ENCODE results near the gene COBLL1. TPM values are rescaled to one million over a fixed set of nuclear protein-coding genes. Genes with fewer than 3 reads are reported as not detected.

The COBLL1 gene
- total RNA-seq, 1 donor from 2014 or later: 10.5 TPM

GRCh38 chr2:164797627-164798026, 44.0 kb downstream of the COBLL1 start:
- no peaks in the 10 kb centered on the region for H3K27me3 ChIP-seq (ENCODE audit: control insufficient read depth, insufficient read depth, low read length)
- DNase-seq (ENCODE audit: low read depth) (no peak), FAIRE-seq (no peak)
- H3K4me3 ChIP-seq (ENCODE audit: low read depth, low read length): no peak overlapping the region
- TF ChIP-seq, protein P1, sequence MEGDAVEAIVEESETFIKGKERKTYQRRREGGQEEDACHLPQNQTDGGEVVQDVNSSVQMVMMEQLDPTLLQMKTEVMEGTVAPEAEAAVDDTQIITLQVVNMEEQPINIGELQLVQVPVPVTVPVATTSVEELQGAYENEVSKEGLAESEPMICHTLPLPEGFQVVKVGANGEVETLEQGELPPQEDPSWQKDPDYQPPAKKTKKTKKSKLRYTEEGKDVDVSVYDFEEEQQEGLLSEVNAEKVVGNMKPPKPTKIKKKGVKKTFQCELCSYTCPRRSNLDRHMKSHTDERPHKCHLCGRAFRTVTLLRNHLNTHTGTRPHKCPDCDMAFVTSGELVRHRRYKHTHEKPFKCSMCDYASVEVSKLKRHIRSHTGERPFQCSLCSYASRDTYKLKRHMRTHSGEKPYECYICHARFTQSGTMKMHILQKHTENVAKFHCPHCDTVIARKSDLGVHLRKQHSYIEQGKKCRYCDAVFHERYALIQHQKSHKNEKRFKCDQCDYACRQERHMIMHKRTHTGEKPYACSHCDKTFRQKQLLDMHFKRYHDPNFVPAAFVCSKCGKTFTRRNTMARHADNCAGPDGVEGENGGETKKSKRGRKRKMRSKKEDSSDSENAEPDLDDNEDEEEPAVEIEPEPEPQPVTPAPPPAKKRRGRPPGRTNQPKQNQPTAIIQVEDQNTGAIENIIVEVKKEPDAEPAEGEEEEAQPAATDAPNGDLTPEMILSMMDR (IDR thresholded peaks at IDR 0.05; ENCODE audit: insufficient read depth, low read length, severe bottlenecking): no peak
- no peaks in the 10 kb centered on the region for H3K36me3 ChIP-seq (ENCODE audit: control insufficient read depth, insufficient read depth, low read length)

GRCh38 chr2:164796999-164797398, 44.6 kb downstream of the COBLL1 start:
- no peak for FAIRE-seq

DNA sequence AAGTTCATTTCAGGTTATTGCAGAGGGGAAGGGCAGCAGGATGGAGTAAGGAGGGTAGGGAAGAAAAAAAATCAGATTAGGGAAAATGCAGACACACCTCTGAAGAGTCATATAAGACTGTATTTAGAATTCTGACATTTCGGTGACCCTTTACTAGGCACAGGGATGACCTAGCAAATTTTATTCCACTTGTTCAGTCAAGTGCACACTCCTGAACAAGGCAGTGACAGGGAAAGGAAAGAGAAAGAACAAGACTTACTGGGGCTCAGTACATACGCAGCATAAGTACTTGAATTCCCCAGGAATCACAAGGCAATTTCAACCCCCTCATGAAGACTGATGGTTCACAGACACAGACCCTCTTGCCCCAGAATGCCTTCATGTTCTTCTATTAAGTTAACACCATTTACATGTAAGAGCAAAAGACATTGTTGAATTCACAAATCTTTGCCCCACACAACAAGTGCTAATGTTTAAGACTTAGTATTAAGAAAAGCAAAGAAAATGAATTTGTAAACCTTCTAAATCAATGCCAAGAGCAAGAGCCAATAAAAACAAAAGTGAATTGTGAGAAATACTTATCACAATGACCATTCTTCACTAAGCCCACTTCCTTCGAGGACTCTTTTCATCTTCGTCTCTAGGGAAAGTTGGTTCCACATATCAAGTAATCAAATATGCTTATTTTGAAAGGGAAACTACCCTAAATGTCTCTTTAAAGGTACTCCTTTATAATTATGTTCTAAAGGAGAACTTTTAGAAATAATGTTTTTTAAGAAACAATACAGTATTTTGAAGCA, 47.0 kb downstream of the COBLL1 start:
- Histone ChIP-seq H3K36me3 (ENCODE audit: control insufficient read depth, insufficient read depth, low read length) (no peaks in the 10 kb centered on the region), H3K27me3 (ENCODE audit: control insufficient read depth, insufficient read depth, low read length) (no peaks in the 10 kb centered on the region), H3K4me3 (ENCODE audit: low read depth, low read length) (no peak overlapping the region)
- DNase-seq (ENCODE audit: low read depth): peak; percentile 20
- TF ChIP-seq, protein P1 (IDR thresholded peaks at IDR 0.05; ENCODE audit: insufficient read depth, low read length, severe bottlenecking): no peak
- FAIRE-seq: no peak

More at GRCh38 chr2:164796999-164797398, 44.6 kb downstream of the COBLL1 start:
- Histone ChIP-seq H3K27me3 (ENCODE audit: control insufficient read depth, insufficient read depth, low read length) (no peaks in the 10 kb centered on the region), H3K4me3 (ENCODE audit: low read depth, low read length) (no peak overlapping the region), H3K36me3 (ENCODE audit: control insufficient read depth, insufficient read depth, low read length) (no peaks in the 10 kb centered on the region)
- DNase-seq (ENCODE audit: low read depth): no peak
- TF ChIP-seq, protein P1 (IDR thresholded peaks at IDR 0.05; ENCODE audit: insufficient read depth, low read length, severe bottlenecking): no peak

DNA sequence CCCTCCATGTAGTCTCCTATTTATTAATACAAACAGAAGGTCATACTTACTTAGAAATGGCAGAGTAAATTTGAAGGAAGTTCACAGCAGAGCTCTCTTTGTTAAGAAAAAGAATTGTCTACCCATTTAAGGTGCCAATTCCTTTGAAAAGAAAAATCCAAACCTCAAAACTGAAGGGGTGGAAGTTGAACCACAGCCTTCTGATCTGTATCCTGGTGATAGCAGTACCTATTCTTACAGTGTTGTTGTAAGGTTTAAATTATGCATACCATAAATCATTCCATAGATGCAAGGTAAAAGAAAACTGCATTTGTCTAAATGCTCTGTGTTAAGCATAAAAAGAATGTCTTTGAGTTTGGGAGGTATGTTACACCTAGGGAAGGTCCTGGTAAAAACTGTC, 47.6 kb downstream of the COBLL1 start:
- DNase-seq (ENCODE audit: low read depth) (no peak), FAIRE-seq (no peak)
- Histone ChIP-seq H3K27me3 (ENCODE audit: control insufficient read depth, insufficient read depth, low read length) (no peaks in the 10 kb centered on the region), H3K36me3 (ENCODE audit: control insufficient read depth, insufficient read depth, low read length) (no peaks in the 10 kb centered on the region), H3K4me3 (ENCODE audit: low read depth, low read length) (no peak overlapping the region)
- TF ChIP-seq, protein P1 (IDR thresholded peaks at IDR 0.05; ENCODE audit: insufficient read depth, low read length, severe bottlenecking): no peak

GRCh38 chr2:164793529-164793928, 48.1 kb downstream of the COBLL1 start:
- Histone ChIP-seq H3K27me3 (ENCODE audit: control insufficient read depth, insufficient read depth, low read length) (no peaks in the 10 kb centered on the region), H3K36me3 (ENCODE audit: control insufficient read depth, insufficient read depth, low read length) (no peaks in the 10 kb centered on the region), H3K4me3 (ENCODE audit: low read depth, low read length) (no peak overlapping the region)
- no peak for DNase-seq (ENCODE audit: low read depth)
- no peak for FAIRE-seq
- TF ChIP-seq, protein P1 (IDR thresholded peaks at IDR 0.05; ENCODE audit: insufficient read depth, low read length, severe bottlenecking): no peak
